Pons (tissue), 1 donor: ENCODE measurements around the gene RSPO4.
"Not testable (repeated sequence)": the region's sequence is repeated elsewhere in the genome, so short reads cannot be mapped to it uniquely, and the experiment has no call there.

Experiments
- DNase-seq: peaks from one replicate; pipeline ENCODE4 v3.0.0-alpha.2; 2016; ENCODE audit warnings: low spot score

The RSPO4 gene

GRCh38 chr20:1003920-1004697 lies 2.0 kb upstream of the RSPO4 start:
- peak; percentile 6 for DNase-seq

- no peak for DNase-seq
Observed at GRCh38 chr20:1002682-1003561, 811 bp upstream of the RSPO4 start.

GRCh38 chr20:1001116-1001515 lies 995 bp downstream of the RSPO4 start:
- DNase-seq: no peak

- no peak for DNase-seq
Observed at GRCh38 chr20:998231-998830, 3.8 kb downstream of the RSPO4 start.

GRCh38 chr20:997486-997885 lies 4.6 kb downstream of the RSPO4 start:
- DNase-seq: no peak

GRCh38 chr20:997016-997415 lies 5.1 kb downstream of the RSPO4 start:
- no peak for DNase-seq

GRCh38 chr20:995170-995569 lies 6.9 kb downstream of the RSPO4 start:
- DNase-seq: no peak

GRCh38 chr20:992801-993535 lies 9.1 kb downstream of the RSPO4 start:
- no peak for DNase-seq

- DNase-seq: no peak
Observed at GRCh38 chr20:991850-992249, 10.3 kb downstream of the RSPO4 start.

GRCh38 chr20:990293-990959 lies 11.7 kb downstream of the RSPO4 start:
- no peak for DNase-seq

- DNase-seq: no peak
Observed at GRCh38 chr20:988272-988671, 13.8 kb downstream of the RSPO4 start.

GRCh38 chr20:987677-988076 lies 14.4 kb downstream of the RSPO4 start:
- no peak for DNase-seq

- no peak for DNase-seq
Observed at GRCh38 chr20:986733-987355, 15.3 kb downstream of the RSPO4 start.

- not testable (repeated sequence) for DNase-seq
Observed at GRCh38 chr20:984994-985393, 17.1 kb downstream of the RSPO4 start.

- DNase-seq: no peak
Observed at GRCh38 chr20:982754-983153, 19.4 kb downstream of the RSPO4 start.

GRCh38 chr20:977021-977420 lies 25.1 kb downstream of the RSPO4 start:
- DNase-seq: no peak

GRCh38 chr20:976033-976432 lies 26.1 kb downstream of the RSPO4 start:
- DNase-seq: no peak

GRCh38 chr20:973785-974194 lies 28.3 kb downstream of the RSPO4 start:
- DNase-seq: peak; percentile 5

- DNase-seq: no peak
Observed at GRCh38 chr20:972256-972655, 29.9 kb downstream of the RSPO4 start.

GRCh38 chr20:971346-971745 lies 30.8 kb downstream of the RSPO4 start:
- DNase-seq: no peak

GRCh38 chr20:969868-970267 lies 32.2 kb downstream of the RSPO4 start:
- no peak for DNase-seq
